ENCODE measurements around the gene ZDHHC7.
A peak's percentile ranks its signal among the peaks of the same experiment; 100 is the strongest.
"Not testable (repeated sequence)": the region's sequence is repeated elsewhere in the genome, so short reads cannot be mapped to it uniquely, and the experiment has no call there.

ZDHHC7 gene

GRCh38 chr16:85042606-85043005, 31.3 kb upstream of the ZDHHC7 start:
- DNase-seq (ENCODE audit: low read depth in 2 of 2) = no peak

DNA sequence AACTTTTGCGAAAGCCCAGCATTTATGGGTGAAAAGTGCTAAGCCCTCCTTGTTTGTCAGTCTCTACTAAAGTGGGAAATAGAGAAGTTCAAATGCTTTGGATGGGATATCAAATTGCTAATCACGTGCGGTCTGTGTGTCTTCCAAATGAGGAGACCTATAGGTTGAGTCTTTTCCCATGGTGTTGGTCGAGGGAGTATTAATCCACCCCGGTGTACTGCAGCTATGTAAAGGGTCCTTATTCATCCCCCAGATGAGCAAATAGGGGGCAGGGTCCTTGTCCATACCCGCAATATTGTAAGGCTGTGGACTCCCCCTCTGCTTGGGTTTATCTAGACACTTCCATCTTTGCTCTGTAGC, 30.8 kb upstream of the ZDHHC7 start:
- DNase-seq (ENCODE audit: low read depth in 2 of 2) = no peak

- DNase-seq (ENCODE audit: low read depth in 2 of 2) = no peak
Observed at GRCh38 chr16:85041219-85042166, 30.2 kb upstream of the ZDHHC7 start.

DNA sequence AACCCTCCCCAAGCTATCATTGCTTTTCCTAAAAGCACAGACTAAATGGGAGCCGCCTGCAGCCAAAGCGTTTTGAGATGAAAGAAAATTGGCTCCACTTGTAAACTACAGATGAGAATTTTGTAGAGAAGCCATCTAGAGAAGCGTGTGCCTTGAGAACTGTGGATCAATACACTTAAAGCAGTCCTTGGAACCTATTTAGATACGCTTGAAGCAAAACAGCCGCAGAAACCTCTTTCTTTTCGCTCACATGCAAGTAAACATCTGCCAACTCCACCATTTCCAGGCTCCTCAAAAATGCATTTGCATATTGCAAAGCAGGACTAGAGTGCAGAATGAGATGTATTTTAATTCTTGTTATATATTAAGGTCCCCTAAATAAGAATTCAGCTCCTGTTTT, 29.4 kb upstream of the ZDHHC7 start:
- no peak for DNase-seq (ENCODE audit: low read depth in 2 of 2)

DNA sequence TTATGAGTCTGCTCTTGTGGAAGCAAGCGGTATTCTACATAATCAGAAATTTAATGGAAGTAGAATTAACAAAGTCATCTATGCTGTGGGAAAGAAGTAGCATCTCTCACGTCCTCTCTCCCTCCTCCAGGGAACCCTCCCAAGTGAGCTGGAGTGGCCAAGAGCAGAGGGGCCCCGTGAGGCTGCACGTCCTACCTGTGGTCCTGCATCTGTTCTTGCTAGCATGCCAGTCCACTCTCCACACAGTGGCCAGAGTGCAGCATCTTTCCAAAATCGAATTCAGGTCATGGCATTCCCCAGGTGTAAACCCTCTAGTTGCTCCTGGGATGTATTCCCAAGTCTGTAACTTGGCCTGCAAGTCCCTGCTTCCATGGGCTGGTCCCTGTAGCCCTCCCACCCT, 26.4 kb upstream of the ZDHHC7 start:
- no peak for DNase-seq (ENCODE audit: low read depth in 2 of 2)

GRCh38 chr16:85037050-85037410, 25.7 kb upstream of the ZDHHC7 start:
- DNase-seq (ENCODE audit: low read depth in 2 of 2) = no peak

- no peak for DNase-seq (ENCODE audit: low read depth in 2 of 2)
Observed at GRCh38 chr16:85036236-85037049, 25.1 kb upstream of the ZDHHC7 start.

GRCh38 chr16:85034591-85035433, 23.5 kb upstream of the ZDHHC7 start:
- no peak for DNase-seq (ENCODE audit: low read depth in 2 of 2)

DNA sequence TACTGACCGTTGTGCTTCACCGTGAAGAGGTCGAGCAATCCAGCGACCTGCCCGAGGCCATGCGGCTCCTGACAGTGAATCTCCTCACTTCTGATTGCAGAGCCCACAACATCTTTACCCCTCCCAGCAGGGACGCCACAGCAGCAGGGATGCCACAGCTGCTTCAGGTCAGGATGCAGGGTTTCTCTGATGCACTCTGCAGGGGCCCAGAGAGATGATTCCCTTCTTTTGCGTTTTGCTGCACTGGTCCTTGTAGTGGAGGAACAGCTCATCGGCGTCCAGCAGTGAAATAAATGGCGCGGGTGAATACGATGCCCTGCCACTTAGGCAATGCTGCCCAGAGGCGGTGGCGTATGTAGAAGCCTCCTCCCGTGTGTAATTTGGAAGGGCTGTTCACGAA, 21.8 kb upstream of the ZDHHC7 start:
- no peak for DNase-seq (ENCODE audit: low read depth in 2 of 2)

- not testable (repeated sequence) for DNase-seq (ENCODE audit: low read depth in 2 of 2)
Observed at GRCh38 chr16:85032187-85032586, 20.9 kb upstream of the ZDHHC7 start.

- DNase-seq (ENCODE audit: low read depth in 2 of 2) = no peak
Observed at GRCh38 chr16:85031451-85031850, 20.1 kb upstream of the ZDHHC7 start.

DNA sequence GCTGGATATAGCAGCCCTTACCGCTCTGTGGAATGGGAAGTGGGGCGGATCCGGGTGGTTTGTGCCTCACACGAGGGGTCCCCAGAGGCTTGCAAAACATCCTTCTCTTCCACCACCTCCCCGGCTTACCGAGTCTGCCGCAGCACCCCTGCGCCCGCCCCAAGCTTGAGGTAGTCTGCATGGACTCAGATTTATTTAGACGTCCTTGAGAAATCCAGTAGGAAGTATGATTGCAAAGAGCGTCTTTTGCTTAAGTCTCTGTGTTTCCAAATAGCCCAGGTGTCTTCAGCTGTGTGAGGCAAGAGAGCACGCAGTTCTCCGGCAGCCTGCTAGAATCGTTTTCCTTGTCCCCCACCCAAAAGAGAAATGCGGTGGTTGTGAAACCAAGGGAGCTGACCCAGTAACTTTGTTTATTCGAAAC, 18.7 kb upstream of the ZDHHC7 start:
- DNase-seq (ENCODE audit: low read depth in 2 of 2) = no peak

- DNase-seq (ENCODE audit: low read depth in 2 of 2) = peak; percentile 34 to 56
Observed at GRCh38 chr16:85029408-85029784, 18.1 kb upstream of the ZDHHC7 start.

DNA sequence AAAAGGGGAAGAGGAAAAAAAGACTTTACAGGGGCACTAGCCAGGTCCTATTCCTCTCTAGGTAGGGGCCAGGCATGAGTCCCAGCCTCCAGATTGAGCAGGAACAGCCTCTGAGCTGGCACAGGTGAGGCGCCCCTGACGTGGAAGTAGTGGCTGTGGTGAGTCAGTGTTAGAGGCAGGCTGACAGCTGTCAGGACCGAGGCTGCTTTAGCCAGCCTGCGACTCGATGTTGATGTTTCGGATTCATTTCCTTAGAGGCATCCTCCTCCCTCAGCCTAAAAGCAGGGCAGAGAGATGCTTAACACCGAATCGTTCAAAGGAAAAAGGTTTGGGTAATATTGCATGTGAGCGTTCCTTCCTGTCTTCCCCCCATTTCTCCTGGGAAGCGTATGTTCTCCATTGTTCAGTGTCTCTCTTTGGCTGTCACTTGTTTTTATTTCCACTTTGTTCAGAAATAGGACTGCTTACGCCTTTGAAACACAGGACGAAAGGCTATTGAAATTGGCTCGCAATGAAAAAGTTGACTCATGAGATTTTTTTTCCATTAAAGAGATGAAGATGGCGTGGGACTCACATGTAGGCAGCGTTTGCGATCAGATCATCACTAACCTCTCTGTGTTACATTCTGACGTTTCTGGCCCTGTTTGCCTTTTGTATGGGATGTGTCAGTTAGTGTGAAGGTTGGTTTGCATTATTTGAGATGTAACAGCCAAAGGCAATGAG, 17.5 kb upstream of the ZDHHC7 start:
- DNase-seq (ENCODE audit: low read depth in 2 of 2) = peak; percentile 51 to 63

GRCh38 chr16:85027958-85028684, 16.8 kb upstream of the ZDHHC7 start:
- peak in 1 of 2 donors; percentile 7 for DNase-seq (ENCODE audit: low read depth in 2 of 2)

- DNase-seq (ENCODE audit: low read depth in 2 of 2) = peak; percentile 94 to 97
Observed at GRCh38 chr16:85027349-85027957, 16.1 kb upstream of the ZDHHC7 start, which contains the start of gene KIAA0513. TSS of gene KIAA0513 (plus strand) at chr16:85027795. CDS start at chr16:85067072, 39,277 bp downstream.

GRCh38 chr16:85026703-85027102, 15.4 kb upstream of the ZDHHC7 start:
- DNase-seq (ENCODE audit: low read depth in 2 of 2) = no peak

- DNase-seq (ENCODE audit: low read depth in 2 of 2) = no peak
Observed at GRCh38 chr16:85025781-85026653, 14.7 kb upstream of the ZDHHC7 start.

DNA sequence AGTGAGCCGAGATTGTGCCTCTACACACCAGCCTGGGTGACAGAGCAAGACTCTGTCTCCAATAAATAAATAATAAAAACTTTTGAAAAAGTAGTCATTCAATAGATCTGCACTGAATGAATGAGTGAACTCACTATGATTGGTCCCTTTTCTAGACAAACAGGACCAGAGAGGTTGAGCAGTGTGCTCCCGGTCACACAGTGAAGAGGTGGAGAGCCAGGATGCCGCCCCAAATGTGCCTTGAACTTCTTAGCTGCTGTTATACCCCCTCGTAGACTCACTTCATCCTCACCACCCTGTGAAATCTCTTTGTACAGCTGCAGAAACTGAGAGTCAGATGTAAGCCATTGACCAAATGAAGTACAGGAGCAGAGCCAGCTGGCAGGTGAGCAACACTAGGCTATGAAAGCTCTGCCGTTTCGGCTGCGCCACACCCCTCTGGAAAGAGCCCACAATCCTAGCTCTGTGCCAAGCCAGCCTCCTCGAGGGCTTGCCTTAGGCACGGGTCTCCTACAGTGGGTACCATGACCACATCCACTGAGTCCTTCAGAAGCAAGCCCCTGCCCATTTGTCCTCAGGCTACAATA, 8.4 kb upstream of the ZDHHC7 start:
- DNase-seq (ENCODE audit: low read depth in 2 of 2) = no peak

Measured in activated CD4-positive, alpha-beta T cell treated with anti-CD3 and anti-CD28 coated beads for 24 hours (primary cell).